K562 (cell line): ENCODE measurements around the gene KLK6. TPM values are rescaled to one million over a fixed set of nuclear protein-coding genes. Genes with fewer than 3 reads are reported as not detected.
A peak's percentile ranks its signal among the peaks of the same experiment; 100 is the strongest.

ENCODE experiments used
- ATF4 ChIP-seq: fragments of 450-650 bp; formaldehyde crosslinking; IDR thresholded peaks from 2 replicates; pipeline ENCODE4 v1.4.0; 2022; ENCODE audit warnings: mild to moderate bottlenecking, moderate library complexity
- CTCFL ChIP-seq: IDR thresholded peaks from 2 replicates; pipeline ENCODE4 v1.6.1; 2011; ENCODE audit warnings: borderline replicate concordance, low read depth, mild to moderate bottlenecking, moderate library complexity, low read length; ENCODE audit not compliant: insufficient read depth, poor library complexity, severe bottlenecking
- DNMT1 ChIP-seq: fragments of 450-650 bp; IDR thresholded peaks from 2 replicates; pipeline ENCODE4 v1.6.1; 2016; ENCODE audit warnings: antibody characterized with exemption, mild to moderate bottlenecking
- HNRNPK ChIP-seq: fragments of 200-400 bp; formaldehyde crosslinking; IDR thresholded peaks from one replicate; pipeline ENCODE4 v1.6.1; 2018; ENCODE audit warnings: mild to moderate bottlenecking, low read depth, low read length; ENCODE audit not compliant: poor library complexity, severe bottlenecking
- SIX5 ChIP-seq, 2 experiments: IDR thresholded peaks; 2 replicates each; pipeline ENCODE4 v1.6.1; 2011; ENCODE audit warnings: low read length in 2 of 2, borderline replicate concordance in 1 of 2, low read depth in 1 of 2, mild to moderate bottlenecking in 1 of 2, moderate library complexity in 1 of 2; ENCODE audit not compliant: insufficient read depth in 1 of 2
- U2AF2 ChIP-seq: fragments of 200-400 bp; formaldehyde crosslinking; optimal IDR thresholded peaks from 2 replicates; pipeline ENCODE3; 2017; ENCODE audit warnings: low read depth, mild to moderate bottlenecking, low read length
- ZNF316 ChIP-seq: fragments of 450-650 bp; IDR thresholded peaks from 2 replicates; pipeline ENCODE4 v1.6.1; 2016
- ZNF318 ChIP-seq, 2 experiments: fragments of 450-650 bp; IDR thresholded peaks; 2 replicates each; pipeline ENCODE4 v1.6.1; 2016; ENCODE audit warnings: mild to moderate bottlenecking in 2 of 2, borderline replicate concordance in 1 of 2, low read depth in 1 of 2, moderate library complexity in 1 of 2
- ZNF609 ChIP-seq: sonication (generic); formaldehyde crosslinking; IDR thresholded peaks from 2 replicates; pipeline ENCODE4 v1.8.1; 2023; ENCODE audit warnings: missing genetic modification reagents, mild to moderate bottlenecking, borderline replicate concordance
- ZNF695 ChIP-seq: fragments of 450-650 bp; formaldehyde crosslinking; IDR thresholded peaks from 2 replicates; pipeline ENCODE4 v1.4.0; 2020; ENCODE audit warnings: mild to moderate bottlenecking, moderate library complexity
- polyA plus RNA-seq, 8 experiments: library from polyadenylated mRNA; depleted of rRNA in 4 of 8; stranded (reverse) in 5 of 8; unstranded in 3 of 8; fragments of >200 nt; fragmentation: Nextera tagmentation in 2 of 8; fragmentation: Illumina TruSeq in 1 of 8; extraction: Ambion mirVana in 2 of 8; extraction: Trizol in 1 of 8; gene quantifications; 2 replicates each; pipeline versions ENCODE4 v1.2.1 to v1.2.3, GENCODE V29; 2011 to 2014; ENCODE audit warnings: inconsistent platforms in 1 of 8, missing spikeins in 1 of 8
- total RNA-seq, 7 experiments: library from RNA; depleted of rRNA in 6 of 7; stranded (reverse); fragments of >200 nt in 6 of 7; fragmentation: Illumina TruSeq in 2 of 7; extraction: Trizol in 2 of 7; gene quantifications; 2 replicates each; pipeline versions ENCODE4 v1.2.1 to v1.2.3, GENCODE V29; 2011 to 2021; ENCODE audit warnings: low replicate concordance in 1 of 7

Gene KLK6
- total and polyA plus RNA-seq, 9 of the 15 experiments (the other 6 are each of a cell fraction or from before 2014, with no cell fraction given), result not detected

GRCh38 chr19:50922317-50922853, 47.0 kb downstream of the KLK6 start (continued):
- TF ChIP-seq ZNF695 (no peak), DNMT1 (no peak), HNRNPK (no peak), ZNF318 (IDR thresholded peaks at IDR 0.05; ENCODE audit: borderline replicate concordance in 1 of 2, low read depth in 1 of 2) (no peak), ZNF316 (no peak), ATF4 (CRISPR knock-in tag) (no peak), SIX5 (IDR thresholded peaks at IDR 0.05; ENCODE audit: borderline replicate concordance in 1 of 2, insufficient read depth in 1 of 2, low read depth in 1 of 2, low read length in 2 of 2) (no peak), CTCFL (peak; percentile 11), U2AF2 (no peak), ZNF609 (CRISPR knock-in tag) (no peak)
